HepG2 (cell line): ENCODE data around the gene UBAC1.

Experiments
- FOXM1 ChIP-seq: sonication (generic); formaldehyde crosslinking; IDR thresholded peaks from 2 replicates; pipeline ENCODE4 v1.5.0; 2020; ENCODE audit warnings: missing genetic modification reagents
- MIER3 ChIP-seq: IDR thresholded peaks from 2 replicates; pipeline ENCODE4 v1.6.1; 2016; ENCODE audit warnings: missing compliant biosample characterization, borderline replicate concordance
- MYC ChIP-seq: sonication (generic); formaldehyde crosslinking; IDR thresholded peaks from 2 replicates; pipeline ENCODE4 v1.9.0; 2021; ENCODE audit warnings: missing genetic modification reagents, borderline replicate concordance
- NR2C2 ChIP-seq: sonication (generic); formaldehyde crosslinking; IDR thresholded peaks from 2 replicates; pipeline ENCODE4 v1.4.0; 2020; ENCODE audit warnings: missing genetic modification reagents, mild to moderate bottlenecking, moderate library complexity, borderline replicate concordance
- STAT6 ChIP-seq: sonication (generic); formaldehyde crosslinking; IDR thresholded peaks from 2 replicates; pipeline ENCODE4 v1.4.0; 2020; ENCODE audit warnings: missing genetic modification reagents, mild to moderate bottlenecking, borderline replicate concordance
- ZBTB21 ChIP-seq: sonication (generic); formaldehyde crosslinking; IDR thresholded peaks from 2 replicates; pipeline ENCODE4 v1.4.0; 2020; ENCODE audit warnings: missing genetic modification reagents
- ZNF780A ChIP-seq: sonication (generic); formaldehyde crosslinking; IDR thresholded peaks from 2 replicates; pipeline ENCODE4 v1.8.0; 2022; ENCODE audit warnings: mild to moderate bottlenecking, missing genetic modification reagents, moderate library complexity
- ZSCAN30 ChIP-seq: sonication (generic); formaldehyde crosslinking; IDR thresholded peaks from 2 replicates; pipeline ENCODE4 v1.5.0; 2020; ENCODE audit warnings: mild to moderate bottlenecking, missing genetic modification reagents
- TF ChIP-seq, protein P1 (sequence below): sonication (generic); formaldehyde crosslinking; IDR thresholded peaks from 2 replicates; pipeline ENCODE4 v1.5.0; 2020; ENCODE audit warnings: mild to moderate bottlenecking, missing genetic modification reagents, moderate library complexity

GRCh38 chr9:135952664-135953206 is 8.4 kb downstream of the UBAC1 start:
- TF ChIP-seq MIER3 (no peak), MYC (CRISPR knock-in tag) (no peak), STAT6 (CRISPR knock-in tag) (no peak), NR2C2 (CRISPR knock-in tag) (no peak), FOXM1 (CRISPR knock-in tag) (no peak), ZSCAN30 (CRISPR knock-in tag) (no peak), ZBTB21 (no peak), ZNF780A (CRISPR knock-in tag) (no peak)
- TF ChIP-seq, protein P1, sequence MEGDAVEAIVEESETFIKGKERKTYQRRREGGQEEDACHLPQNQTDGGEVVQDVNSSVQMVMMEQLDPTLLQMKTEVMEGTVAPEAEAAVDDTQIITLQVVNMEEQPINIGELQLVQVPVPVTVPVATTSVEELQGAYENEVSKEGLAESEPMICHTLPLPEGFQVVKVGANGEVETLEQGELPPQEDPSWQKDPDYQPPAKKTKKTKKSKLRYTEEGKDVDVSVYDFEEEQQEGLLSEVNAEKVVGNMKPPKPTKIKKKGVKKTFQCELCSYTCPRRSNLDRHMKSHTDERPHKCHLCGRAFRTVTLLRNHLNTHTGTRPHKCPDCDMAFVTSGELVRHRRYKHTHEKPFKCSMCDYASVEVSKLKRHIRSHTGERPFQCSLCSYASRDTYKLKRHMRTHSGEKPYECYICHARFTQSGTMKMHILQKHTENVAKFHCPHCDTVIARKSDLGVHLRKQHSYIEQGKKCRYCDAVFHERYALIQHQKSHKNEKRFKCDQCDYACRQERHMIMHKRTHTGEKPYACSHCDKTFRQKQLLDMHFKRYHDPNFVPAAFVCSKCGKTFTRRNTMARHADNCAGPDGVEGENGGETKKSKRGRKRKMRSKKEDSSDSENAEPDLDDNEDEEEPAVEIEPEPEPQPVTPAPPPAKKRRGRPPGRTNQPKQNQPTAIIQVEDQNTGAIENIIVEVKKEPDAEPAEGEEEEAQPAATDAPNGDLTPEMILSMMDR (CRISPR knock-in tag) = no peak
